ENCODE results near the gene TMPRSS13.

GRCh38 chr11:117933930-117934329 is 4.7 kb upstream of the TMPRSS13 start:
- no peak for TF ChIP-seq CTCF (IDR thresholded peaks at IDR 0.05)
- no peak for TF ChIP-seq POLR2A (IDR thresholded peaks at IDR 0.05)
- no peak for TF ChIP-seq POLR2AphosphoS5 (IDR thresholded peaks at IDR 0.05)
- TF ChIP-seq EP300 (IDR thresholded peaks at IDR 0.05): no peak
